ENCODE results near the gene IWS1.

The IWS1 gene

GRCh38 chr2:127439343-127439742 is 86.9 kb downstream of the IWS1 start:
- POLR2A ChIA-PET = no interaction called here
- TF ChIP-seq TARDBP (IDR thresholded peaks at IDR 0.05) (no peak), NFRKB (IDR thresholded peaks at IDR 0.05) (no peak), ARNT (IDR thresholded peaks at IDR 0.05) (no peak)
- CTCF ChIA-PET = no interaction called here
- no peak for DNase-seq (ENCODE audit: extremely low spot score)

- POLR2A ChIA-PET = no interaction called here
- no peak for DNase-seq (ENCODE audit: extremely low spot score)
These were observed 88.2 kb downstream of the IWS1 start for GRCh38 chr2:127437781-127438726.

GRCh38 chr2:127437056-127437455 is 89.2 kb downstream of the IWS1 start:
- CTCF ChIA-PET = interaction anchor here (1.0 kb wide), 1 partner anchor 21 kb away, joined by 3 read pairs; no protein-coding TSS in a partner anchor
- TF ChIP-seq PKNOX1 (IDR thresholded peaks at IDR 0.05) (no peak), L3MBTL2 (conservative IDR thresholded peaks at IDR 0.05) (no peak), CTBP1 (IDR thresholded peaks at IDR 0.05; ENCODE audit: borderline replicate concordance) (no peak), FOXK2 (IDR thresholded peaks at IDR 0.05) (no peak), LEF1 (IDR thresholded peaks at IDR 0.05; ENCODE audit: borderline replicate concordance) (no peak), SP1 (IDR thresholded peaks at IDR 0.05) (no peak), ARNT (IDR thresholded peaks at IDR 0.05) (no peak)
- DNase-seq (ENCODE audit: extremely low spot score) = no peak
- POLR2A ChIA-PET = no interaction called here

More at GRCh38 chr2:127437781-127438726, 88.2 kb downstream of the IWS1 start:
- TF ChIP-seq CTBP1 (IDR thresholded peaks at IDR 0.05; ENCODE audit: borderline replicate concordance) (no peak), FOXM1 (IDR thresholded peaks at IDR 0.05; ENCODE audit: borderline replicate concordance) (no peak), TARDBP (IDR thresholded peaks at IDR 0.05) (no peak), PKNOX1 (IDR thresholded peaks at IDR 0.05) (no peak), FOXA1 (IDR thresholded peaks at IDR 0.05) (no peak), L3MBTL2 (conservative IDR thresholded peaks at IDR 0.05) (no peak), LEF1 (IDR thresholded peaks at IDR 0.05; ENCODE audit: borderline replicate concordance) (no peak), SUZ12 (IDR thresholded peaks at IDR 0.05) (no peak), BHLHE40 (IDR thresholded peaks at IDR 0.05; ENCODE audit: borderline replicate concordance) (no peak), ARNT (IDR thresholded peaks at IDR 0.05) (no peak), FOXK2 (IDR thresholded peaks at IDR 0.05) (no peak), ELF4 (IDR thresholded peaks at IDR 0.05) (no peak), HDGF (IDR thresholded peaks at IDR 0.05; ENCODE audit: borderline replicate concordance) (no peak), NFRKB (IDR thresholded peaks at IDR 0.05) (no peak), SP1 (IDR thresholded peaks at IDR 0.05) (no peak), ZNF384 (IDR thresholded peaks at IDR 0.05) (no peak)
- CTCF ChIA-PET = interaction anchor here (1.0 kb wide), 1 partner anchor 22 kb away, joined by 3 read pairs; no protein-coding TSS in a partner anchor

GRCh38 chr2:127434515-127434914 is 91.8 kb downstream of the IWS1 start:
- TF ChIP-seq FOXA1 (IDR thresholded peaks at IDR 0.05) (no peak), HDGF (IDR thresholded peaks at IDR 0.05; ENCODE audit: borderline replicate concordance) (no peak), TARDBP (IDR thresholded peaks at IDR 0.05) (no peak), ZNF384 (IDR thresholded peaks at IDR 0.05) (no peak), ARNT (IDR thresholded peaks at IDR 0.05) (no peak), L3MBTL2 (conservative IDR thresholded peaks at IDR 0.05) (no peak), FOXK2 (IDR thresholded peaks at IDR 0.05) (no peak), SUZ12 (IDR thresholded peaks at IDR 0.05) (no peak), CTBP1 (IDR thresholded peaks at IDR 0.05; ENCODE audit: borderline replicate concordance) (no peak), SP1 (IDR thresholded peaks at IDR 0.05) (no peak), FOXM1 (IDR thresholded peaks at IDR 0.05; ENCODE audit: borderline replicate concordance) (no peak), ELF4 (IDR thresholded peaks at IDR 0.05) (no peak)
- ChIA-PET CTCF (no interaction called here), POLR2A (no interaction called here)
- DNase-seq (ENCODE audit: extremely low spot score) = no peak

GRCh38 chr2:127431408-127432023 is 94.8 kb downstream of the IWS1 start:
- TF ChIP-seq ARNT (IDR thresholded peaks at IDR 0.05) (no peak), L3MBTL2 (conservative IDR thresholded peaks at IDR 0.05) (no peak), LEF1 (IDR thresholded peaks at IDR 0.05; ENCODE audit: borderline replicate concordance) (no peak), BHLHE40 (IDR thresholded peaks at IDR 0.05; ENCODE audit: borderline replicate concordance) (no peak), FOXK2 (IDR thresholded peaks at IDR 0.05) (no peak), FOXM1 (IDR thresholded peaks at IDR 0.05; ENCODE audit: borderline replicate concordance) (no peak), SP1 (IDR thresholded peaks at IDR 0.05) (no peak), NFRKB (IDR thresholded peaks at IDR 0.05) (no peak), ELF4 (IDR thresholded peaks at IDR 0.05) (no peak), TARDBP (IDR thresholded peaks at IDR 0.05) (no peak), FOXA1 (IDR thresholded peaks at IDR 0.05) (no peak), ZNF384 (IDR thresholded peaks at IDR 0.05) (no peak), PKNOX1 (IDR thresholded peaks at IDR 0.05) (no peak), HDGF (IDR thresholded peaks at IDR 0.05; ENCODE audit: borderline replicate concordance) (no peak), SUZ12 (IDR thresholded peaks at IDR 0.05) (no peak), CTBP1 (IDR thresholded peaks at IDR 0.05; ENCODE audit: borderline replicate concordance) (no peak)
- POLR2A ChIA-PET = no interaction called here
- DNase-seq (ENCODE audit: extremely low spot score) = no peak
- CTCF ChIA-PET = no interaction called here

All from HEK293T (cell line).